ENCODE data around the gene TEAD1.

The TEAD1 gene

GRCh38 chr11:12673924-12674570 is at the start of gene TEAD1:
TSS of gene TEAD1 (plus strand) at chr11:12674421.
- in situ Hi-C loops (cut with MboI; ENCODE audit: low sequenced_read_pairs) = no loop called here

DNA sequence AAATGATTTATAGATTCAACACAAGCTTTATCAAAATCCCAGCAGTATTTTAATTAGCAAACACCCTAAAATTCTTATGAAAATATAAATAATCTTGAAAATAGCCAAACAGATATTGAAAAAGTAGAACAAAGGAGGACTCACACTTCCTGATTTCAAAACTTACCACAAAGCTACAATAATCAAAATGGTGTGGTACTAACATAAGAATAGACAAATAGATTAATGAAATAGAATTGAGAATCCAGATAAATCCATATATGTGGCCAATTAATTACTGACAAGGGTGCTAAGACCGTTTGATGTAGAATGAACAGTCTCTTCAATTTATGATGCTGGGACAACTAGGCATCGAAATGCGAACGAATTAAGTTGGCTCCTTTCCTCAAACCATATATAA is 49.6 kb upstream of the TEAD1 start:
- in situ Hi-C loops (cut with MboI; ENCODE audit: low sequenced_read_pairs) = loop anchor here (25.0 kb wide), 1 partner anchor 263 kb away; no protein-coding TSS in a partner anchor

GRCh38 chr11:12625438-12626071 is 48.7 kb upstream of the TEAD1 start:
- in situ Hi-C loops (cut with MboI; ENCODE audit: low sequenced_read_pairs) = no loop called here

GRCh38 chr11:12626616-12627015 is 47.6 kb upstream of the TEAD1 start:
- in situ Hi-C loops (cut with MboI; ENCODE audit: low sequenced_read_pairs) = no loop called here

- in situ Hi-C loops (cut with MboI; ENCODE audit: low sequenced_read_pairs) = no loop called here
Measured at GRCh38 chr11:12628314-12628713, 45.9 kb upstream of the TEAD1 start.

DNA sequence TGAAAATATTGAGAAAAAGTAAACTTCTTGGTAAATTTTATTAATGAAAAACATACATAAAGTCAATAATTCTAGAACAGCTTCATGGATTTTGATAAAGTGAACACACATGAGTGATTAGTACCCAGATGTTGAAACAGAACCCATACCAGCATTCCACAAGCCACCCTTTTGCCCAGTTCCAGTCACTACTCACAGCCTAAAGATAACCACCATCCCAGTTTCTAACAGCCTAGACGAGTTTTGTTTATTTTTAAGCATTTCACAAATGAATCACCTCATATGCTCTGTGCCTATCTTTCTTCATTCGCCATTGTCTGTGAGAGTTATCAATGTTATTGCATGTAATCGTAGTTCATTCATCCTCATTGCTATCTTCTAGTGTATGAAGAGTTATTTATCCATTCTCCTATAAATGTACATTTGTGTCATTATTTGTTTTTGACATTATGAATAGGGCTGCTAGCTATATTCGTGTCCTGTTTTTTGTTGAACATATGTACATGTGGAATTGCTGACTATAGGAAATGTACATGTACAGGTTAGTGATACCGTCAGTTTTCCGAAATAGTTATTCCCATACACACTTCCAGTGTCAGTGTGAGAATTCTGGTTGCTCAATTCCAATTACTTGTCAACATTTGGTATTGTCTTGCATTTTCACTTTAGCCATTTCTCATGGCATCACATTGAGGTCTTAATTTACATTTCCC is 44.5 kb upstream of the TEAD1 start:
- in situ Hi-C loops (cut with MboI; ENCODE audit: low sequenced_read_pairs) = no loop called here

- in situ Hi-C loops (cut with MboI; ENCODE audit: low sequenced_read_pairs) = no loop called here
Measured at GRCh38 chr11:12631651-12632050, 42.6 kb upstream of the TEAD1 start.

- in situ Hi-C loops (cut with MboI; ENCODE audit: low sequenced_read_pairs) = no loop called here
Measured at GRCh38 chr11:12634329-12634728, 39.9 kb upstream of the TEAD1 start.

- in situ Hi-C loops (cut with MboI; ENCODE audit: low sequenced_read_pairs) = no loop called here
Measured at GRCh38 chr11:12636871-12637410, 37.3 kb upstream of the TEAD1 start.

DNA sequence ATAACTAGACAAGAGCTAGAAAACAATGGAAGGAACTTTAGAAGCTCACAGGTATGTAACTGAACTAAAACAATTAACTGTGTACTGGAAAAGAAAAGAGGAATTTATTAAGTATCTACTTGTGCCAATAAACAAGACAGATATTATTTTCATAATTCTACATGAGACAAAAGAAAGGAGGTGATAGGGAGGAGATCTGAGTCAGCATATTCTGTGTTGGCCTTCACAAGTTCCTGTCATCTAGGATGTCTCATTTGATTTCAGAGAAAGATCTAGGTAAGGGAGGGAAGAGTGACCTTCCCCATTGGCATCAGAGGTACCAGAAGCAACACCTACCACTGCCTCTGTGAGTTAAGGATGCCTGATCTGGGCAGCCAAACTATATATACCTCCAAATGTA is 34.8 kb upstream of the TEAD1 start:
- in situ Hi-C loops (cut with MboI; ENCODE audit: low sequenced_read_pairs) = no loop called here

- in situ Hi-C loops (cut with MboI; ENCODE audit: low sequenced_read_pairs) = no loop called here
Measured at GRCh38 chr11:12640355-12640754, 33.9 kb upstream of the TEAD1 start.

GRCh38 chr11:12640926-12641849 is 33.0 kb upstream of the TEAD1 start:
- in situ Hi-C loops (cut with MboI; ENCODE audit: low sequenced_read_pairs) = no loop called here

GRCh38 chr11:12642040-12642439 is 32.2 kb upstream of the TEAD1 start:
- in situ Hi-C loops (cut with MboI; ENCODE audit: low sequenced_read_pairs) = no loop called here

DNA sequence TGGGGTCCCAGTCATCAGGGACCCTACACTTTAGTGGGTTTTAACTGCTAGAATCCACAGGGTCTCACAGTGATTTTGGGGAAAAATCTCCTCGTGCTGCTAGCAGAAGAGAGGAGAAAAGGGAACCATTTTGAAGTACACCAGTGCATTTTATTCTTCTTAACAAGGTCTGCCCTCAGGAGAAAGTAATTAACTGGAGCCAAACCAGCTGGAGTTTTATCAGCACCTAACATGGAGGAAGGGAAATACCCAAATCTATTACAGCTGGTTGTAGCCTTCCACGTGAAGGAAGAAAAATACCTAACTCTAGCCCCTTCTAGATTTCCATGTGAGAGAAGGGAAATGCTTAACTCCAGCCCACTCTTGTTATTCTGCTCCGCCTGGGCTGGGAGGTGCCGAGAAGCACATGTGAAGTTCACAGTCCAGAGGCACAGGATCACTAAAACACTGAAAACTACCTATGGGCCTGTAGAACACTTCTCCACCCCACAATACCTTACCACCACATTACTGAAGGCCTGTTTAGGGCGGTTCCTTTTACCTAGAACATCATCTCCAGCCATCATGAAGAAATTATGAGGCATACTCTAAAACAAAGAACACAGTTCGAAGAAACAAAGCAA is 31.3 kb upstream of the TEAD1 start:
- in situ Hi-C loops (cut with MboI; ENCODE audit: low sequenced_read_pairs) = no loop called here

GRCh38 chr11:12646478-12646877 is 27.7 kb upstream of the TEAD1 start:
- in situ Hi-C loops (cut with MboI; ENCODE audit: low sequenced_read_pairs) = no loop called here

GRCh38 chr11:12653729-12654128 is 20.5 kb upstream of the TEAD1 start:
- in situ Hi-C loops (cut with MboI; ENCODE audit: low sequenced_read_pairs) = no loop called here

DNA sequence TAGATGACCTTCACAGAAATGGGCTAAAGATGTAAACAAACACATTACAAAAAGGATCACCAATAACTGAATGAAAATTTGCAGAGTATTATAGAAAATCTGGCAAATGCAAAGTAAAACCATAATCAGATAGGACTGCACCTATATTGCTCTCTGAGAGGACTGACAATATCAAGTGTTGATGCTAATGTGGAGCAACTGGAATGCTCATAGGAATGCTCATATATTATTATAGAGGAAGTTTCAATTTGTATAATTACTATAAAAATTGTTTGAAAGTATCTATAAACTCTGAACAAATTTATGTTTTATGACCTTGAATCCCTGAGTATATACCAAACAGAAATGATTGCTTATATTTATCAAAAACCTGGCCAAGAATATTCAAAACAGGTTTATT is 18.4 kb upstream of the TEAD1 start:
- in situ Hi-C loops (cut with MboI; ENCODE audit: low sequenced_read_pairs) = no loop called here

DNA sequence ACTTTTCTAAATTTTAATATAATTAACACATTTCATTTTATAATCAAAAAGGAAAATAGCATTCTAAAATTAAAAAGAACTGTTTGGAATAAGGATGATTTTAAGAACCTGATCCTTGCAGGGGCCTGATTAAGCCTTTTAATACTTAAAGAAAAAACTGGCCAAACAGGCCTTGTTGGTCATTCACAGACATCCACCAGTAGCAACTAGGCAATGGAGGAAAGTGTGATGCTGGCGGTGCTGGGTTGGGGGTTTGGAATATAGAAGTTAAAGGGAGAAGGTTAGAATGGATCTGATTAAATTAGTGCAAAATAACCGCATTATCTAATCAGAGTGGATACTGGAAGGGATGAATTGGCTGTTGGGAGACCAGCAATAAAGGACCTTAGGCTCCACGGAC is 16.9 kb upstream of the TEAD1 start:
- in situ Hi-C loops (cut with MboI; ENCODE audit: low sequenced_read_pairs) = no loop called here

- in situ Hi-C loops (cut with MboI; ENCODE audit: low sequenced_read_pairs) = no loop called here
Measured at GRCh38 chr11:12657981-12658380, 16.2 kb upstream of the TEAD1 start.

- in situ Hi-C loops (cut with MboI; ENCODE audit: low sequenced_read_pairs) = no loop called here
Measured at GRCh38 chr11:12662101-12662689, 12.0 kb upstream of the TEAD1 start.

Measured in HL-60/S4 (cell line).